Epithelial cell of proximal tubule (primary cell): ENCODE data around the gene HOXC9. TPM values are rescaled to one million over a fixed set of nuclear protein-coding genes. Genes with fewer than 3 reads are reported as not detected.

Source experiments
- DNase-seq: peaks from one replicate; pipeline ENCODE4 v3.0.0-alpha.2; 2011; ENCODE audit warnings: low read depth
- H3K4me3 ChIP-seq: 2 replicates; pipeline ENCODE4 v1.5.1; 2011; ENCODE audit warnings: low read depth, mild to moderate bottlenecking, low read length
- CTCF ChIP-seq: conservative IDR thresholded peaks from 2 replicates; pipeline ENCODE4 v1.5.1; 2012; ENCODE audit warnings: low read depth, mild to moderate bottlenecking, low read length
- total RNA-seq: library from RNA; depleted of rRNA; stranded (reverse); fragments of >200 nt; gene quantifications from 2 replicates; pipeline ENCODE4 v1.2.3, GENCODE V29; 2015

HOXC9 gene
- total RNA-seq, 1 donor from 2014 or later, result 11.0 TPM

DNA sequence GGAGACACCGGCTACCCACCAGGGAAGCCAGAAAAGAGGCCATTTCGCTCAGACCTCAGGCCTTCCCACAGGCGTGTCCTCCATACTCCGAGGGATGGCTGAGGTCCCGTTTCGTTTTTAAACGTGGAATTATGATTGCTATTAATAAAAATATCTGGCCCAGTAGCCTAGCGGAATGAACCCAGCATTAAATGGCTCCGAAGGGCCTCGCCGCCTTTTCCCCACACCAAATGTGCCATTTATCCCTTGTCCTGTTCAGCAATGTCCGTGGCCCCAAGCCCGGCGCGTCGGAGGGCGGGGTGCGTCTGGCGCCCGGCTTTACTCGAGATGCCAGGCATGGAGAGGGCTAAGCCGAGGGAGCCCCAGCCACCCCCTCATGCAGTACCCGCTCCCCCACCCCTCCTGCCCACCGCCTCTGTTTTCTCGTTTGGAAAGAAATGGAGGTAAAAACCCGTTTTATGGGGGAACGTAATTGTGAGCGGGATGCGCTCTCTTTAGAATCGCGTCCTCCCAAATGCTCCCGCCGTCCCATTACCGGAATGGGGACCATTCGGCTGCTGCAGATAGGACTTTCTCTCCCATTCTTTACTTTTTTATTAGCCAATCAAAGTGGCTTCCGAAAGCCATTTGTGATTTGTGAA is 14.5 kb downstream of the HOXC9 start:
- H3K4me3 ChIP-seq, result peak overlapping the region; percentile 39
- TF ChIP-seq CTCF, result no peak
- DNase-seq, result no peak

DNA sequence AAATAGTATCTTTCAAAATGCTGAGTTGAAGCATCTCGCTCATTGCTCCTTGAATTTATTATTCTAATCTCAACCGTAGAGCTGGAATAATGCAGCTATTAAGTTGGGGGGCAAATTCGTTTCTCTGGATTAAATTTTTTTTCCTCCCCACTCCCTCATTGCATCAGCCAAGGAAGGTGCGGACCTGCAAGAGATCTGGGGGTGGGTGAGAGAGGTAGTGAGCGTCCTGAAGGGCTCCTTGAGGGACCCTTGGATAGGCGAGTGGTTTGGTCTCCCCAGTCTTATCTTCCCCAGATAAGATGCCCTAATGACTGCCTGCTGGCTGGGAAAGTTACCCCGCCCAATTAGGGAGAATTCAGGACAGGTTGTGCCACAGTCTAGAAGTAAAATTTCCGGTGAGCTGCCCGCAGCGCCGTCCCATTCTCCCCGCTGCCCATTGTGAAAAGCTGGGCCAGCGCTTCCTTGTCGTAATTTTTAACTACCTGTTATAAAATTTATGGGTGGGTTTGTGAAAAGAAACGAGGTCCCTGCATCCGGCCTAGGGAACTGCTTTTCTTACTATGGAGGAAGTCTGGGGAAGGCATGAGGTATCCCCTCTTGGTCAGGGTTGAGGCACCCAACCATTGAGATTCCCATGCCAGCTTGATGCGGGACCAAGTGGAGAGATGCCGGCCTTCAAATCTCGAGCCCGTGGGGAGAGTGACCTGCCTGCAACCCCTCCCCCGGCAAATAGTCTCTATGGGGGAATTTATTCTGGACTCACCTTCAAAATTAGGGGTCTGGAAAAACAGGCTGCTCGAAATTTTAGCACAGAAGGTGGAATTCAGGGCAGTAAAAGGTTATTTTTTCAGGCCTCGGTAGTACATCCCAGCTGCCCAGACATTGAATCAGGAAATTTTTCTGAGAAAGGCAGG is 15.3 kb downstream of the HOXC9 start:
- DNase-seq, result no peak
- TF ChIP-seq CTCF, result no peak
- no peak overlapping the region for H3K4me3 ChIP-seq

GRCh38 chr12:54016051-54016450 is 16.1 kb downstream of the HOXC9 start:
- no peak for DNase-seq
- no peak for TF ChIP-seq CTCF
- H3K4me3 ChIP-seq, result peak overlapping the region; percentile 84

- TF ChIP-seq CTCF, result no peak
- peak overlapping the region; percentile 84 for H3K4me3 ChIP-seq
- DNase-seq, result no peak
Observed at GRCh38 chr12:54016478-54016964, 16.6 kb downstream of the HOXC9 start.

DNA sequence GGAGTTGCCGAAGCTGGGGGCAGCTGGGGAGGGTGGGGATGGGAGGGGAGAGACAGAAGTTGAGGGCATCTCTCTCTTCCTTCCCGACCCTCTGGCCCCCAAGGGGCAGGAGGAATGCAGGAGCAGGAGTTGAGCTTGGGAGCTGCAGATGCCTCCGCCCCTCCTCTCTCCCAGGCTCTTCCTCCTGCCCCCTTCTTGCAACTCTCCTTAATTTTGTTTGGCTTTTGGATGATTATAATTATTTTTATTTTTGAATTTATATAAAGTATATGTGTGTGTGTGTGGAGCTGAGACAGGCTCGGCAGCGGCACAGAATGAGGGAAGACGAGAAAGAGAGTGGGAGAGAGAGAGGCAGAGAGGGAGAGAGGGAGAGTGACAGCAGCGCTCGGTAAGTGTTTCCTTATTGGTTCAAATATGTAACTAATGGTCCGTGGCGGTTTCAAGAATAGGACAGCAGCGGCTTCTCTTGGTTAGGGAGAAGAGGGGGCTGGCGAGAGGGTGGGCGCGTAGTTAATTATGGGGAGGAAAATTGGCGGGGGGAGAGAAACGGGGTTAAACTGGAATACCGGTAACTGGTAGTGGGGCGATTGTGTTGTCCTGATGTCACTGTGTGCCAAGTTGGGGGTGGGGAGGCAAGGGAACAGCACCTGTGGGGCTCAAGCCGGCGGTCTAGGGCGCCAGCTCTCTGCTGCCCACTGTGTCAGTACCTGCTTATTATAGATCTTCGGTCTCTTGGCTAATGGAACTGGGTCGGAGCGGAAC is 17.2 kb downstream of the HOXC9 start:
- peak; percentile 21 for TF ChIP-seq CTCF
- no peak for DNase-seq
- H3K4me3 ChIP-seq, result peak overlapping the region; percentile 84

- peak overlapping the region; percentile 84 for H3K4me3 ChIP-seq
- no peak for DNase-seq
- TF ChIP-seq CTCF, result no peak
Observed at GRCh38 chr12:54017878-54018467, 18.0 kb downstream of the HOXC9 start.
